Hippocampal formation (tissue), 2 donors: ENCODE measurements around the gene OPCML.

Experiments
- DNase-seq, 2 donors: peaks; one replicate each; lab custom pipeline; 2025; lab: John Stamatoyannopoulos, UW

OPCML gene

DNA sequence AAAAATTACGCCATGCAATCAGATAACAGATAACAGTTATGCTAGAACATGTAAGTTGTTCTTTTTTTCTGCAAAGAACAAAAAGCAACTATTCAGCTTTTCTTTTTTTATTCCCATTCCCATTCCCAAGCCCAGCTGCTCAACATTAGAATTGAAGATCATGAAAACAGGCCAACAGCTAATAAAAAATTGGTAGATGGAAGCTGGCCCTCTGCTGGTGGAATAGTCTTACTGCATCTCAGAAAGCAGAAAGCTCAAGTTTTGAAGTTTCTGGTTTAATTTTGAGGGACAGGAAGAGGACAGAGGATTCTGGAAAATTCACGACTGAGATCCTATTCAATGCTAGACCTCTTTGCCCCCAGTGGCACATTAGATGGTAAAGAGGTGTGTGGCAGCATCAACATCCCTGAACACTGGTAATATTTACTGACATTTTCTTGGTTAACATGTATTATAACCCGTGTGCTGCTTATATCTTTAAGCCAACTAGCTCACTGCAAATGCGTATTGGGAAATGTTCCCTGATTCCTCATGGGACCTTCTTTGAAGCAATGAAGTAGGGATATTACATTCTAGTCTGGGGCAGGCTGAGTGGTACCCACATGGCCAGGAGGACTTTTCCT lies 591.2 kb downstream of the OPCML start:
- DNase-seq: peak in 1 of 2 donors; percentile 75

DNA sequence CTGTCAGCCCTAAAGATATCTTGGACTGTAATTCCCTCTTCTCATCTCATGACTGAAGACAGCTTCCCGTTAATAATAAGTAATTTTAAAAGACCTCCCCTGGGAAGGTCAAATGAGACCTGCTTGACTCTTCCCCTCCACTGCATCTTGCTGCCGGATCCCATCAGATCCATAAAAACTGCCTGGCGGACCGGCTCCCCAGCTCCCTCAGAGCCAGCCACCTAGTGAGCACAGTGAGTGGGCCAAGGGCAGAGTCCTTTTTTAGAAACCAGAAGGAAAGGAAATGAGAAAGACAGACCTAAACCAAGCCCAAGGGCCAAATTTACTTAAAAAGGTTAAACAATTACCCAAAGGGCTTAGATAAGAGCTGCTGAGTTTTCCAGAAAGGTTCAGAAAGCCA lies 595.3 kb downstream of the OPCML start:
- DNase-seq: no peak

DNA sequence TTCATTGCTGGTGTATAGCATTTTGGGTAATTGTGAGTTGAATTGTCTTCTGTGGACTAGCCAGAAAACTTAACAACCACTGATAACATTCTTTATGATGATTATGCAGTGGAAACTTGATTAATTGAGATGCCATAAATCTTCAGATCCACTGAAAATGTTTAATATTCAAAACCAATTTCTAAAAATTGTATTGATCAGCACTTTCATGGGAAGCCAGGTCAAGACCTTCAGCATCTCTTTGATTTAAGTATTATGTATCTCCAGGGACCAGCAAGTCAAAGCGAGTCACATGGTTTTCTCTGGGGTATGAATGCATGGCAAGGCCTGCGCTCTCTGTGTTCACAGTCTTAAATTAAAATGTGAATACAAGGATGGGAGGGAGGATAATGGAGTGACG lies 596.9 kb downstream of the OPCML start:
- DNase-seq: no peak

DNA sequence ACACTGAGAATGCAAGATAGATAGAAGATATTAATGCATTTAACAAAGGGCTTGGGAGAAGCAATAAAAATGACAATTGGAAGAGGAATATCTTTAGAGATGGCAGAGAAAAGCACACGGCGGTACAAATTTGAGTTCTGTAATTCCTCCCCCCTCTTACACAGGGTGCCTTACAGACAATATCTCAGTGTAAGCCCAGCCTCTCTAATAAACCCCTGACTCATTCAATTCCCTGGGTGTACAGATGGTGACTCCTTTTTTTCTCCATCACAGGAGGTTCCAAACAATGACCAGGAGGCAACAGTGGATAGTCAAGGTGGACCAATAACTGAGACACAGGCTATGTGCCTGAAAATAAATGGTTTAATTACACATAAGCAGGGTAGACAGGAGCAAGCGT lies 598.6 kb downstream of the OPCML start:
- no peak for DNase-seq

DNA sequence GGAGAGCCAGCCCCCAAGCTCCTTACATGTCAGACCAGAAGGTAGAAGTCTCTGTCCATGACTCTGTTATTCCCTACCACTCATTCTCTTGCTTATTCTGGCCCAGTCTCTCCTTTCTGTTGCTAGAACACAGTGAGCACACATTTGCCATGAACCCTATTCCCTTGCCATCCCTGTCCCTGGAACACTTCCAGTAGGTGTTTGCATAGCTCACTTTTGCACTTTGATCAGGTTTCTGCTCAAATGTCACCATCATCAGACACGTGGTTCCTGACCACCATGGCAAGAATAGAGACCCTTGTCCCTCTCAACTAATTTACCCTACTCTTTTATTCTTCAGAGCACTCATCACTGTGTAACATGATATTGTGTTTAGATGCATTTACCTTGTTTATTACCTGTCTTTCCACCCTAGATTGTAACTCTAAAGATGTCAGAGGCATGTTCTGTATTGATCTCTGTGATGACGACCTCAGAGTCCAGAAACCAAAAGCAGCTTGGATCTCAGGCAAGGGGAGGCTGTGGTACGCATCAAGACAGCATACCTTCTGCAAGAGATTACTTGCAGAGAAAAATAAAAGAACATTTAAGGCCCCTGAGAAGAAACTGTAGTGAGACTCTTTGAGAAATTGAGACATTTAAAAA lies 606.4 kb downstream of the OPCML start:
- no peak for DNase-seq

DNA sequence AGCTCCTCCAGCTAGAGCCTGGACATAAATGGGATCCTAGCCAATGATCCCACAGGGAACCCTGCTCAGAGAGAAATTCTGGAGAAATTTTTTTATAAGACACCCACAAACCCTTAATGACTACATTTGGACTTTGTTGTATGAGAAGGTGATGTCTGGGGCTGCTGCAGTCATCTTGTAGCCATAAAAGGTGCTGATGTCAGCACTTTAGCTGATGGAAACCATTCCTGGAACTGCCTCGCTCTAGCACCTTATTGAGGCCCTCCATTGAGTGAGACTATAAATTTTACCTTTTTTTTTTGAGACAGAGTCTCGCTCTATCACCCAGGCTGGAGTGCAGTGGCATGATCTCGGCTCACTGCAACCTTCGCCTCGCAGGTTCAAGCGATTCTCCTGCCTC lies 610.7 kb downstream of the OPCML start:
- DNase-seq: no peak

DNA sequence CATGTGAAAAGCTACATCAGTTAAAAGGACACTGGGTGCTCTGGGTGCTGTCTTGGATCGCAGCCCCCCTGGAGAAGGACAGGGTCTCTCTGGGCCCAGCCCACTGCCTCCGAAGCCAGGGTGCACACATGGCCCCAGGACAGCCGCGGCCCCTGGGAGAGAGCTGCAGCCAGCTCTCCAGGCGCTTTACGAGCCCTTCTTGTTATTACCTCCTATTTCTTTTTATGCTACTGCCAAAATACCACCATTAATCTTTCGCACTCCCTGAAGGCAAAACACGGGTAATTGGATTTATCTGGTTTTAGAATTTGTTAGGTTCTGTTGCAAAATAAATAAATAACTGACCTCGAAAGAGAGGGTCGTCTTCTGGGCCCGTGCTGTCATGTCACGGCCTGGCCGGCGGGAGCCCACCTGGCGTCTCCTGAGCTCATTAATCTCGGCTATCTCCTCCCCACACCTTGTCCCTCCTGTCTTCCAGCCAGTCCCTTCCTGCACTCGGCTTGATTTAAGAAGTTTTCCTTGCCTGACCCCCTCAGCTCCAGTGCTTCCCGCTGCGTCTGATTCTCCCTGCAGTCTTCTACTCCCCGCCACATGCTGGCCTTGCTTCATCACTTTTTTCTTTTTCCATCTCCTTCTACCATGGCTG lies 611.7 kb downstream of the OPCML start:
- DNase-seq: no peak

DNA sequence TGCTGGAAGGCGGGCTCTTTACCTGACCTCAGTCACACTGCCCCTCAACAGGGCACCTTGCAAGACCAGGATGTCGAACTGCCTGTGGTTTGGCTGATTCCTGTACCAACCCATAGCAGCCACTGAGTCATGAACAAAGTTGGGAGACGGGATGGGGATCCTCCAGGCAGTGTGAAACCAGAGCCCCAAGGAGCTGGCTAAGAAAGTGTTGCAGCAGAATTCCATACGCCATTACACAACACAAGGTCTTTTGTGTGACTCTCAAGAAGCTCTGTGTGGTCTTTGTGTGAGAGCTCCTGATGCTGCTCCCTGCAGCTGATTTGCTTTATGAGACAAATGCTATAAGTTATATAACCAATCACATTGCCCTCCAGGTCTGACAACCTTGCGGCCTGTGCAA lies 617.7 kb downstream of the OPCML start:
- no peak for DNase-seq

DNA sequence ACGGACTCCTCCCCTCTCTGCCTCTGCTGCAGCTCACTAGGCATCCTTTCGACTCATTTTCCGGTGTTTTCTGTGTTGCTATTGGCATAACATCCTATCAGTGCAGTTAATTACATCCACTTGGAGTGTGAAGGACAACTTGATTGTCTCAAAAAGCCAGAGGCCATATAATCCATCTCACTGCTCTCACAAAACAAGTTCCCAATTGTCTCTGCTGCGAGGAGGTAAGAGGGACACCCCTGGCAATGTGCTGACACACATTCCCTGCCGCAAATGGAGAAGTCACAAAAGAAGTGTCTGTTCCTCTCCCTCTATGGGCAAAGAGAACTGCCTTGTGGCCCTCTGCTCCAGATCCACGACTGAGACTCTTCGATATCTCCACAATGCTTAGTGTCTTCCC lies 618.4 kb downstream of the OPCML start:
- DNase-seq: no peak

DNA sequence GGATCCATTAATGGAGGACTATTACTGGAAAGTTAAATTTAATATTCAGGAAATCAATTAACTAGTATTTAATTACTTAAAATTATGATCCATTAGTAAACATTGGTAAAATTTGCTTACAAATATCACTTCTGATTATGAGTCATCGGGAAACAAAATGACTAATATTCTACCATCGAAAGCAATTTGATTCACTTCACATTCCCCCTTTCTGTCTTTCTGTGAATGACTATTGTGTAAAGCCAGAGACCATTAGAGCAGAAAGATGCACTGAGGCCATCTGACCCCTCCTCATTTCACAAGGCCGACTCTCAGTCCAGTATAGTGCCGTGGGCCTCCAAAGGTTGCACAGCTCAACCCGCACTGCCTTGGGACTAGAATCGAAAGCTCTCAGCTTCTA lies 619.0 kb downstream of the OPCML start:
- DNase-seq: no peak

DNA sequence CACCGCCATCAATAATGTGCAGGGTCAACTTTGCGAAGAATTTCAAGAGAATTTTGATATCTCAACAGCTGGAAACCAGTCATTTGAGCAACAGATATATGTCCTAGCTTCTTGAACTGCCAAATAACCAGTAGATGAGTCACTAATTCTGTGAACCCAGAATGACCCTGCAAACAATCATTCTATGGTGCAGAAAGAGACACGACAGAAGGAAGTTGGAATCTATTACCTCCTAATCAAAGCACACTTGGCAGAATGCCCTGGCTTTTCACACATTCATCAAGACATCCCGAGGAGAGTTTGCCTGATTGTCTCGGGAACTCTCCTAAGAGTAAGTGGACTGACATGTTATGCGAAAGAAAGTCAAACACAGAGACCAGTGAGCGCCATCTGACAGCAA lies 621.1 kb downstream of the OPCML start:
- no peak for DNase-seq

DNA sequence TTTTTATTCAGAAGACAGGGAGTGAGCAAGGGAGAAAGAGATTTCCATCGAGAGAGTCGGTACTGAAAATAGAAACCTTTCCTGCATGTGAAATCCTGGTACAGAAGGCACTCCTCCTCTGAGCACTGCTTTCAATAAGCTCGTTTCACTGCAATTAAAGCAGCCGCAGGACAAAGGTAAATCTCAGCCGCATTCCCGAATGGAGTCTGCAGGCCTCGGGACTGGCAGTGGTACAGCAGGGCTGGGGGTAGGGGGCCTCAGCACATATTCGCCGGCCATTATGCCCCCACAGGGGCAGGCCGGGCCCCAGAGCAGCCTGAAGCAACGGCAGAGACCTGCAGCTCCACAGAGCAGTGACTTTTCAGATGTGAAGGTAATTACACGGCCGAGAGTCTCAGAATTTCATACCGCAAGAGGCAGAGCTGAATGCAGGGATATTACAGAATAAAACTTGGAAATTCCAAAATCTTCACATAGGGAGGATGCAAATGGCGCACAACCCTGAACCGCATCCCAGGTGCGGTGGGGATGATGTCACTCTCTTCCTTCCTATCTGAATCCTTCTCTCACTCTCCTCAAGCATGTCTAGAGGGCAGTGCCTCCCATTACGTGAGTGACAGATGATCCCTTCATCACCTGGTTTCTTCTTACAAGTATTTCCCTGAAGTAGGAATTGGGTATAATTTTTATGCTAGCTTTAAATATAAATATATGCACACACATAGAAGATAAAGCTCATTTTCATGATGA lies 622.1 kb downstream of the OPCML start:
- peak; percentile 8 to 21 for DNase-seq

DNA sequence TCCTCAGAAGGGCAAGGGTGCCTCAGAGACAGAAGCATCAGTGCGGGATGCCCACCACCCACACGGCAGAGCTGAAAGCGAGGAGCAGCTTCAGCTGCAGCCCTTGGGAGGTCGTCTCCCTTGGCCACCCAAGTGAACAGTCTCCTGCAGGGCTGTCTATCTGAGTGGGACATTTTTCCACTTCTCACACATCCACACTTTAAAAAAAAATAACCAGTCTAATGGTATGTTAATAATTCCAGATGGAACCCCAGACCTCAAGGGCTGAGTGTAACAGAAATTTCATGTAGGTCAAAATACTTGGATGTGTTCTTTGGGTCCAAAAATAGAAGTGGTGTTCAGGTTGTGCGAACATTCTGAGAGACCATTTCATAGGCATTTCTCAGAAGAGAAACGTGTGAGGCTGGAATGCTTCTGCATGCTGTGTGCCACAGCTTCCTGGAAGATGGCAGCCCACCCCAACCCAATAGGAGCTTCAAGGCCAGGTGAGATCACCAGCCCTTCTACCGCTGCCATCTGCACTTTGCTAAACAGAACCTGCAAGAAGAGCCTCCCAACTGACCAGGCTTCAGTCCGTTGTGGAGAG lies 623.2 kb downstream of the OPCML start:
- no peak for DNase-seq

DNA sequence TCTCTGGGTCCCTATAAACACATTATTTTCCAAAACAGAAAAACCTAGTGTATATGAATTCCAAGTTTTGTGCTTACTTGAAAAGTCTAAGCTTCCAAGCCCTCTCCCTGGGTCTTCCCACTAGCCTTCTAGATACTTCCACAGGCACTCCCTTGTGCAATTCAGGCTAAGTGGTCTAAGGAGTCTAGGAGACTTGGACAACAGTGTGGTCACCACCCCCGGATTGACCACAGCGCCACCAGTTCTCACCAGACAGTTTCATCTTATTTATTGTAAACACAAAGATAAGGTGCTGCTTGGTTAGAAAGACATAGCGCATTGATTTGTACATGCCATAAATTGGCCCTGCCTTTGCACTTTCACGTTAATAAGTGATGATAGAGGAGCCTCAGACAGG lies 623.9 kb downstream of the OPCML start:
- no peak for DNase-seq

DNA sequence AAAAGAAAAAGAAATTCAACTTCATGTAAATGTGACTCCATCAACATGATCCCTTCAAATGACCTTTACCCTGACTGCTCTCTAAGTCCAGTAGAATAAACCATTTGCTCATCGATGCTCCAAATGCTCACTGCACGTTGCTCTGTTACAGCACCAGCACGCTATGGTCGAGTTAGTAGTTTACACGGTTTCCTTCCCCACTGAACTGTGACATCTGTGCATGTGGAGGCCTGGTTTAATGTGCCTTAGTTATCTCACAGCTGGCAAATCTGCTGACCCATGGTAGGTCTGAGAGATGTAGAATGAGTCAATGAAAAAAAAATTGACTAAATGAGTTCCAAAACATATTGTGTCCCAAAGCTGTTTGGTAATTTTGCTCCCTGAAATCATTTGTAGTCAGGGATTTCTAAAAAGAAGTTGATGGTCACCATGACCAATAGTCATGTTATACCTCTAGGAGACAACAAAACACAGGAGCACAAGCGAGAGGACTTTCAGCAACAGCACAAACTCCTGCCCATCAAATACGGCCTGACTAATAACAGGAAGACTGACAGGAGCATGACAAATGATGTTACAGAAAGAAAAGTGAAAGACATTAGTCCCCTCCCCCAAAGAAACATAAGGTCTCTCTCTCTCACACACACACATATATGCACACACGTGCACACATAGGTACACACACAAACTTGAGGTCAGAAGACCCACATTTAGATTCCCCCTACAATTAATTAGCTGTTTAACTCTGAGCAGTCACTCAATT lies 624.5 kb downstream of the OPCML start:
- no peak for DNase-seq

DNA sequence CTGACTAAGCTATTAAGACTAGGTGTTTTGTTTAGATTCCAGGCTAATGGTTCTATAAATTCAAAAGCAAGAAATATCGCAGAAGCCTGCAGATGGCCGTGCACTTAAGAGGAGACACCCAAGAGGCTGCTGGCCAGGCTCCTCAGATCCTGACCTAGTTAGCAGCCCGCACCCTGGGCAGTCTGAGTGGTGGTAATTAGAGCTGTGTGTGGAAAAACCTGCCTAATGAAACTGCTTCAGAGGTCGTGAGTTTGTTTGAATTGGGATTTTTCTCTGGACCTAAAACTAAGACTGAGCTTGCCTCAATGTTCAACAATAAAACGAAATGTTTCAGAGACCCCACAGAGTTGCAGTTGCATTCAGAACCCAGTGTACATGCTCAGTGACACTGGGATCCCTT lies 627.7 kb downstream of the OPCML start:
- DNase-seq: no peak

DNA sequence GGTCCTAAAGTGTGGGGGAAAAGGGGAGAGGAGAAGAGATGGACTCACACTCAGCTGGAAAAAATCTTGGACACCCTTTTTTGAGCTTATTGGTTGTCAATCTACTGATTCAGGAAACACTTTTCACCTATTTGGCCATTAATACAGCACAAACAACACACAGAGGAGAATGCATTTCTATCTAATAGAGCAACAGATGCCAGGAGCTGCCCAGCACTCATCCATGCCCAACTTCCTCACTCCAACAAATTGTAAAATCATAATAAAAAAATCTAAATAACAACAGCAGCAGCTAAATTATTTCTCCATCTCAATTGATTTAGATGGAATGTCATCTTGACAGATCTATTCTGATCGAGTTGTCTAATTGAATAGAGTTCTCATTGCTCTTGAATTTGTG lies 628.2 kb downstream of the OPCML start:
- no peak for DNase-seq

DNA sequence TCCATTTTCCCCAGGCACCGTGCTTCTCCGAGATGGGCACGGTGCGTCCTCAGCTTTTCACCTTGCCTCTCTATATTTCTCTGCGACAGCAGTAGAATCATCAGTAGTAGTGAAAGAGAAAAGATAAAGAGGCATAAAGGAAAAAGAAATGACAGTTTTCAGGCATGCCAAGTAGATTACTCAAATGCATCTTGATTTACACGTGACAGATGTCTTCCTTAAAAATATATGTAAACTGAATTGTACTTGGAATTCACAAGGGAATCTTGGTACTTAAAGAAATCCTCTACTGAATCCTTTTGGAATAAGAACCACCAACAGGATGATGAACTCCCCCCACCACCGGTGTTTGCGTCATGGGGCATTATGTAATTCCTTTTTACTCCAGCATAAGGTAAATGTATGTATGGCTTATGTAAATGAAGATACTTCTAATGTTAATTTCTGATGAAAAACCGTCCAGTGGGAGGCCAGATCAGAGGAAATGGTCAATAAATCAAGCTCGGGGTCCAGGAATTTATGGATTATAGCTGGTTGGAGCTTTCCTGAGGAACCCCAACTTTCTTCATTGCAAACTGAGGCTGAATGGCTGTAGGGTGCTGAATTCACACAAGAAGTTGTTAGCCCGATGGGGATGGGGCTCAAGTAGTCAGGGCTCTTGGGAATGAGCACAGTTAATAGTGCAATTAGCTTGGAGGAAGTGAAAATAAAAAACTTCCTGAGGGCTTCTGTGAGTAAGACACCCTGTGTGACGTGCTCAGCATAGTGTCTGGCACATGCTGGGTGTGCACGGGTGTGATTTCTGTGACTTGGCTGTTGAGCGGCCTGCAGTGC lies 630.4 kb downstream of the OPCML start:
- no peak for DNase-seq

DNA sequence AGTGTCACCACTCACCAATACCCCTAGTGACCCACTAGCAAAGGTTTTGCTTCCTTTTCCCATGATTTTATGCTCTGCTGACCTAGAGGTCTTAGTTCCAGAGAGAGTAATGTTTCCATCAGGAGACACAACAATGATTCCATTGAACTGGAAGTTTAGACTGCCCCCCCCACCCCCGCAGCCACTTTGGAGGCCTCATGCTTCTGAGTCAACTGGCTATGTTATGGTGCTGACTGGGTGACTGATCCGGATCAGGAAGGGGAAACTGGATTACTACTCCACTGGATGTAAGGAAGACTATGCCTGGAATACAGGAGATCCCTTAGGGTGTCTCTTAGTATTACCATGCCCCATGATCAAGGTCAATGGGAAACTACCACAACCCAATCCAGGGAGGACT lies 633.6 kb downstream of the OPCML start:
- DNase-seq: no peak

DNA sequence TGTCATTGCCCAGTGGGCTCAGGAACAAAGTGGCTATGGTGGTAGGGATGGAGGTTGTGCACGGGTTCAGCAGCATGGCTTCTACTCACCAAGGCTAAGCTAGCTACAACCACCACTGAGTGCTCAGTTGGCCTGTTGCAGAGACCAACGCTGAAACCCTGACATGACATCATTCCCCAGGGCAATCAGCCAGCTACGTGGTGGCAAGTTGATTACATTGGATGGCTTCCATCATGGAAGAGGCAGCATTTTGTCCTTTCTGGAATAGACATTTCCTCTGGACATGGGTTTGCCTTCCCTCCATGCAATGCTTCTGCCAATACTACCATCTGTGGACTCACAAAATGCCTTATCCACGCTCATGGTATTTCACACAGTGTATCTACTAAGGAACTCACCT lies 634.3 kb downstream of the OPCML start:
- no peak for DNase-seq

DNA sequence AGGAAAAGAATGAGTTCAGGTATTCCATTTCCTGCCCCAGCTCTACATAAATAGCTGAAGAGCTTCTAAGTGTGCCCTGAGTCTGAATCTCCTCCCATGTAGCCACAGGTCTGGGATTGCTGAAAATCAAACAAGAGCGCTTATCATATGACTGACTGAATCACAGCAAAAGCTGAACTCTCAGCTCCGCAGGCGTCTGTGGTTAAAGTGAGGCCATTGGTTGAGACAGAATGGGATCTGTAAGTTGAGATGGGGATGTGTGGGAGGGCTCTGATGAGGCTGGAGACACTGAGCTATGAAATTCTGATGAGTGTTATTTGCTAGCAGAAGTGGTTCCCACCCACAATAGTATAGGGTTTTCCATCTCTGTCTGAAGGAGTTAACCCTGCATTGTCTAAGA lies 637.0 kb downstream of the OPCML start:
- no peak for DNase-seq
